ENCODE measurements around the gene NPC1L1.

Gene NPC1L1

DNA sequence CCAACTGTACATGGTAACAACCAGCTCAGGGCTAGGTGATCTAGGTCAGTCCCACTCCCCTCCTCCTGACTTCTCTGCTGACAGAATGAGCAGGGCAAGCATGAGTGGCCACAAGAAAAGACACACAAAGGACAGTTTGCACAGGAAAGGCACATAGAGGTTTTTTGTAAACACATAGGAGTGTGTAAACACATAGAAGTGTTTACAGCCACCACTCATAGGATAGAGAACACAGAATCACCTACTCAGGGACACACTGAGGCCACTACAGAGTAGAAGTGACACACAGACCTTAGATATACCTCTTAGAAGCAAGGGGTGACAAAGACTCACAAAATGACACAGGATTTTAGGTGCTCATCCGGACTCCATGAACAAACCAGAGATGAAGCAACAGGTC is 69.7 kb downstream of the NPC1L1 start:
- DNase-seq = peak; percentile 69

DNA sequence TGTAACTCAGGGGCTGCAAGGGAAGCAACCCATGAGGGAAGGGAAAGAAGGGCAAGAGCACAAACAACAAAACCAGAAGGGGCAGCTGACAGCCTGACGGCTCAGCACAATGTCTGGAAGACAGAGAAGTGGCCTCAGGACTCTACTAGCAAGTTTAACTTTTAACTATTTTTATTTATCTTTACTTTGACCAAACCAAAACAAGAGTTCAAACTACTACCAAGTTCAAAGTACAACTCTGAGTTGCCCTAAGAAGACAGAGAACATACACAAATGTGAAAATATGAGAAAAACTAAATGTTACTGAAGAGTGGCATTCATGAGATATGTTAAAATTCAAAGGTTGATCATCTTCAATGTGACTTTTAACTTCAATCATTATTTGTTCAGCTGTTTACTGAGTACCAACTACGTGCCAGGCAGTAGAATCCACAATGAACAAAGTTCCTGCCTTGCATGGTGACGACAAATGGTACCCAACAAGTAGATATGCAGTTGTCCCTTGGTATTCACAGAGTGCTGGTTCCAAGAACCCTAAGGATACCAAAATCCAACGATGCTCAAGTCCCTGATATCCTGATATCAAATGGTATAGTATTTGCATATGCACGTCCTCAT is 70.4 kb downstream of the NPC1L1 start:
- DNase-seq = no peak

DNA sequence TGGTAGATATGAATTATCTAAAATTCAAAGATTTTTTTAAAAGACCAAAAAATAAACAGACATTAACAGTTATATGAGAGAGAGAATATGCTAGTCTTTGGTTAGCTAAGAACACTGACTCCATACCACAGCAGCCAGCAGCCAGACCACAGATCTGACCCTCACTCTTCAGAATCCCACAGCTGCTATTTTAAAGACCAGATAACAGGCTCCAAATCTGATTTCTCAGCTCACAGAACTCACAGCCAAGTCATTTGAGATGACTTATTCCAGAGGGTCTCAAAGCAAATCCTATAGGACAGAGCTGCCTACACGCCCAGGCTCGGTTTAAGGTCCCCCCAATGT is 71.0 kb downstream of the NPC1L1 start:
- DNase-seq = no peak

DNA sequence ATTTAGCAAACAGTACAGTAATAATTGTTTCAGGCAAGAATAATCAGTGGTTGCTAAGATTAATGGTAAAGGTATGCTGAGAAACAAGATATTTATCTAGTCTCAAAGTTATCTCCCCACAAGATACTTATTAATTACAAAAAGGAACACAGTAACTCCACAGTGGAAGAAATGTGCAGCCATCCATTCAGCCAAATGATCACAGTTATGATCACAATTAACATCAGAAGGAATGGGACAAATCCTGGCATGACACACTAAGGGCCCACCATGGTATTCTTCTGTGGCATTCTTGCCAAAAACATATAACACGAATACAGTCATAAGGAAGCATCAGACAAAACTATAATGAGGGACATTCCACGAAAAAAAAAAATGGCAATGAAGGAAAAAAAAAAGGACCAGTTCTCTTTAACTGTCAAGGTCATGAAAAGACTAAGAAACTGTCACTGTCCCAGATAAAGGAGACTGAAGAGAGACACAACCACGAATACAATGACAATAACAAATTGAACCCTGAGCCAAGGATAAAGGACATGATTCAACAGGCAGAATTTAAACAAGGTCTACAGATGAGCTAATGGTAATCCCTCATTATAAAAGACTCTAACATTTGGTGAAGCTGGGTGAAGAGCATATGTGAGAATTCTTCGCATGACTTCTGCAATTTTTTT is 71.5 kb downstream of the NPC1L1 start:
- DNase-seq = no peak

DNA sequence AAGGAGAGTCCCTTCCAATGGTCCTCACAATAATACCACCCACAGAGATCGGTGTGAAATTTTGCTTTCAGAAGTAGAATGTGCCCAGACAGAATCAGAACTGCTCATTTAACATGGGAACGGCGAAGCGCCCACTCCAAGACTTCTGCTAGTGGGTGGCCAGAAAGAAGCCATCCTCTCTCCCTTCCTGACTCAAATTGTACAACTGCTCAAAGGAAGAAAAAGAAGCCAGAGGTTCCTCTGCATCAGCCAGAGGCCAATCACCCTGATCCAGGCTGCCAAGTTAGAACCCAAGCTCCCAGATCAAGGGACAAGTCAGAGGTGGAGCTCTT is 73.9 kb downstream of the NPC1L1 start:
- no peak for DNase-seq

DNA sequence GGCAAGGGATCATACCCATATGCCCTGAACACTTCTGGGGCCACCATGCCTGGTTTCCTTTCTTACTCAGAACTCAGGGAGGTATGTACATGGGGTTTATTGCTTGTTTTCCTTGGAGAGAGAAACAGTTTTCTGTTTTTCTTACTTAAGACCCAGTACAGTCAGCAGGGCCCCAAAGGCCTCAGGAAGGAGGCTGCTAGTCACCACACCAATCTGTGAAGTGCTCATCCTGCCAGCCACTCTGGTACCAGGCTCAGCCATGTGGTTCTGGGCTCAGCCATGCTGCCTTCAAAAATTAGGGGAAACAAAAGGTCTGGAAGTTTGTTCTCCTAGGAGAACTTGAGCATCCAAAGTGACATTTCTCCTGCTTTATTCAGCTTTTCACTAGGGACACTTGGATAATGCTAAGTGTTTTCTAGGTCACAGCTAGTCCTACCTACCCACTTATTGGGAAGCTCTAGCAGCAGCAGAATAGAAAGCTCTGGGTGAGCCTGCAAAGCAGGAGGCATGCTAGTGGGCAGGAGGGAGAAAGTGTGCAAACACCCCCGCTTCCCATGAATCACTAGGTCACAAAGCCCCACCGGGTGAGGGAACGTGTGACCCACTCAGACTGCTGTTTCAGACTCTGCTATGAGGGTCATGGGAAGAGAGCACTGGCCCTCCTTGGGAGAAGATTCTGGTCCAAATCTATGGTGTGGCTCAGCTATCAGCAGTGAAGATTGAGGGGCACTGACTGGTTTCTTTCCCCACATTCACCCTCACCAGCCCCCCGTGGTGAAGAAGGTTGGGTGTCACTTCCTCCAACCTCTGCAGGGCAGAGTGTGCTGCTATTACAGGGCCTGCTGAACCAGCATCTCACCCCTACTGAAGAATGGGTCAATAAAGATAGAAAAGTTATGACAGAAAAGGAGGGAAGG is 74.6 kb downstream of the NPC1L1 start:
- DNase-seq = no peak

DNA sequence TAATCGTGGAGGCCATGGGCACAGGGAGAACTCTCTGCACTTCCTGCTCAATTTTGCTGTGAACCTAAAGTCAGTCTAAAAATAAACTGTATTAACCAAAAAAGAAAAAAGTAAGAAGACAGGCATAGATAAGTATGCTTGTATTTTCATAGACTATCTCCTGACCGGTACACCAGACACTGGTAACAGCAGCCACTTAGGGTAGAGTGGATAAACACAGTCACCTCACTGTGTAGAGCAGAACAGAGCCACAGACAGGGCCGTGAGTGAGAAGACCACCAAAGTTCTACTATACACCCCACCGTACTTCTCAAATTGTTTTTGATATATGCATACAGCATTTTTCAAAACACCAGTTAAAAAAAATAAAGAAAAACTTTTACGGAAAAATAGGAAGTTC is 75.6 kb downstream of the NPC1L1 start:
- DNase-seq = no peak

DNA sequence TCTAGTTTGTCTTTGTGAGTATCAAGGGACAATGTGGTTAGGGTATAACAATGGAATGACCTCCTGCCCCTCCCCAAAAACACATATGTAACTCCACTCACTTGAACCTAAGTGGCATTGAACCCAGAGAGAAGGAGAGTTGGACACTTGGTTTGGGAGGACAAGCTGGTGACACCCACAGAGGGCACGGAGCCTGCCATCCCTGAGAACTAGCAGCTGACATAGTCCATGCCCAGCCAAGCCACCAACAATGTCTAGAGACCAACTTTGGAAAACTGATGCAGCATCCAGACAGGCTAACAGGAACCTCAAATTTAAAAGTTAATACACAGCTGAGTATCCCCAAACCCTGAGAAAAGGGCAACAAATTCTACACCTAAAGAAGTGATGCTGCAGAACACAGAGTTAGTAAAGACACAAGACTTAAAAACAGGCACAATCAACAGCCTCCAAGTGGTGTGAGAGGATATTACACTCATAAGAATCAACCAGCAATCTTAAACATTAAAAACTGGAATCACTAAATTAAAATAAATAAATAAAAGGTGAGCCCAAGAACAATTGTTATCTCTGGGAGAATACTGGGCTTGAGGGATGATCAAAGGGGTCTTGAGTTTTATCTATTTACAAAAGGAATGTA is 77.8 kb downstream of the NPC1L1 start:
- no peak for DNase-seq
